K562 (cell line): ENCODE data around the gene ASGR1. TPM values are rescaled to one million over a fixed set of nuclear protein-coding genes. Genes with fewer than 3 reads are reported as not detected.

Source experiments
- ATAC-seq: fragments of 200-7000 bp; cut with Tn5 transposase; 3 replicates; pipeline ENCODE4 v1.9.1; 2020; ENCODE audit warnings: moderate library complexity
- BruUV-seq: library from RNA; stranded (reverse); fragments of 400-500 nt; replicated peaks from 2 replicates; lab custom pipeline; 2021; lab: Mats Ljungman, UMichigan
- CTCF ChIA-PET: fragments of 300-600 bp; formaldehyde crosslinking; extraction: SDS; loops from one replicate; lab custom pipeline; 2021; ENCODE audit warnings: low intra/inter-chr PET ratio; lab: Yijun Ruan, JAX
- POLR2A ChIA-PET: fragments of 300-600, 350-650 bp; sonication (Branson Sonifier 250); formaldehyde crosslinking; extraction: SDS; loops from one replicate; lab custom pipeline; 2021; ENCODE audit warnings: antibody characterized with exemption, inconsistent platforms; lab: Yijun Ruan, JAX
- DNase-seq, 4 experiments: peaks; one replicate each; pipeline versions ENCODE4 v3.0.0 to v3.0.0-alpha.2; 2011 to 2018; ENCODE audit warnings: low spot score in 3 of 4, mixed read lengths in 3 of 4; ENCODE audit errors: extremely low read depth in 1 of 4
- FAIRE-seq: peaks from 2 replicates; lab custom pipeline; 2011; peaks lifted over from hg19 to GRCh38; lab: Jason Lieb, UNC
- H2AFZ ChIP-seq: 2 replicates; pipeline ENCODE4 v1.6.0; 2011; ENCODE audit warnings: low read depth, low read length, control low read depth, inconsistent platforms
- H3K27ac ChIP-seq: fragments of 200-600 bp; 3 replicates; pipeline ENCODE4 v1.8.0; 2011; ENCODE audit warnings: low read depth, mild to moderate bottlenecking, control low read depth, inconsistent platforms, low read length, moderate library complexity, mixed read lengths; ENCODE audit errors: extremely low read depth
- H3K27me3 ChIP-seq, 2 experiments: fragments of 300-600 bp in 1 of 2; 2 replicates in 1 of 2; 3 replicates in 1 of 2; pipeline versions ENCODE4 v1.6.0 to v1.8.0; 2011; ENCODE audit warnings: inconsistent platforms in 2 of 2, low read length in 2 of 2, mild to moderate bottlenecking in 1 of 2, mixed read lengths in 1 of 2, moderate library complexity in 1 of 2; ENCODE audit not compliant: control insufficient read depth in 2 of 2, insufficient read depth in 2 of 2
- H3K36me3 ChIP-seq: fragments of 300-600 bp; 3 replicates; pipeline ENCODE4 v1.8.0; 2011; ENCODE audit warnings: mild to moderate bottlenecking, low read length, inconsistent platforms; ENCODE audit not compliant: control insufficient read depth, insufficient read depth
- H3K4me1 ChIP-seq, 2 experiments: fragments of 200-600 bp in 1 of 2; replicated peaks in 1 of 2; 2 replicates in 1 of 2; 3 replicates in 1 of 2; pipeline versions ENCODE4 v1.5.1 to v1.8.0; 2011; ENCODE audit warnings: inconsistent platforms in 2 of 2, low read length in 2 of 2, mild to moderate bottlenecking in 1 of 2, mixed read lengths in 1 of 2, moderate library complexity in 1 of 2; ENCODE audit not compliant: control insufficient read depth in 2 of 2, insufficient read depth in 2 of 2
- H3K4me2 ChIP-seq: 2 replicates; pipeline ENCODE4 v1.6.1; 2011; ENCODE audit warnings: low read length, control low read depth, inconsistent platforms, mixed read lengths; ENCODE audit not compliant: insufficient read depth
- H3K4me3 ChIP-seq: fragments of 200-600 bp; sonication (generic), shearing (Covaris generic); 2 replicates; pipeline ENCODE4 v1.5.1; 2016; ENCODE audit warnings: control low read depth, inconsistent platforms
- H3K79me2 ChIP-seq: fragments of 200-600 bp; 3 replicates; pipeline ENCODE4 v1.8.0; 2011; ENCODE audit warnings: low read length, inconsistent platforms; ENCODE audit not compliant: control insufficient read depth, insufficient read depth
- H3K9ac ChIP-seq, 2 experiments: 2 replicates each; pipeline versions ENCODE4 v1.6.0 to v1.6.1; 2011; ENCODE audit warnings: low read depth in 2 of 2, low read length in 2 of 2, control low read depth in 1 of 2, inconsistent platforms in 1 of 2, mild to moderate bottlenecking in 1 of 2, mixed read lengths in 1 of 2; ENCODE audit not compliant: insufficient read depth in 1 of 2
- H3K9me1 ChIP-seq: one replicate; pipeline ENCODE4 v1.6.0; 2011; ENCODE audit warnings: inconsistent platforms, mild to moderate bottlenecking, low read length, moderate library complexity; ENCODE audit not compliant: control insufficient read depth, insufficient read depth
- H3K9me3 ChIP-seq: replicated peaks from 2 replicates; pipeline ENCODE4 v1.5.1; 2011; ENCODE audit warnings: low read depth, low read length, inconsistent platforms; ENCODE audit not compliant: control insufficient read depth, insufficient read depth
- H4K20me1 ChIP-seq: replicated peaks from 2 replicates; pipeline ENCODE4 v1.6.1; 2011; ENCODE audit warnings: low read length, inconsistent platforms, mixed read lengths; ENCODE audit not compliant: control insufficient read depth, insufficient read depth
- FOXJ3 ChIP-seq: sonication (generic); formaldehyde crosslinking; IDR thresholded peaks from 2 replicates; pipeline ENCODE4 v1.4.0; 2020; ENCODE audit warnings: mild to moderate bottlenecking, missing genetic modification reagents
- PYGO2 ChIP-seq: fragments of 450-650 bp; IDR thresholded peaks from 2 replicates; pipeline ENCODE4 v1.6.1; 2016; ENCODE audit warnings: mild to moderate bottlenecking, missing genetic modification characterization, moderate library complexity, missing compliant biosample characterization
- RFX1 ChIP-seq: fragments of 450-650 bp; IDR thresholded peaks from 2 replicates; pipeline ENCODE4 v1.6.1; 2016; ENCODE audit warnings: mild to moderate bottlenecking, moderate library complexity
- STAG1 ChIP-seq: sonication (generic); formaldehyde crosslinking; IDR thresholded peaks from 2 replicates; pipeline ENCODE4 v1.5.0; 2020; ENCODE audit warnings: missing genetic modification reagents, borderline replicate concordance
- WGBS: fragments of 100-300 bp; shearing (Covaris generic); methylation state at CpG from one replicate; pipeline ENCODE4 v1.1.6; 2016; ENCODE audit warnings: low coverage, mixed read lengths; ENCODE audit not compliant: insufficient coverage; ENCODE audit errors: missing lambda C conversion rate; 5-methylcytosine and 5-hydroxymethylcytosine counted together
- in situ Hi-C: fragments of 300-500 bp; cut with MboI; formaldehyde crosslinking; loops from 4 replicates; pipeline ENCODE4 v1.15.0; 2018; ENCODE audit warnings: inconsistent platforms, mixed read lengths
- intact Hi-C: fragments of 100-400 bp; cut with micrococcal nuclease; formaldehyde crosslinking; loops from 2 replicates; pipeline ENCODE4 v1.14.2; 2022
- polyA plus RNA-seq, 8 experiments: library from polyadenylated mRNA; depleted of rRNA in 4 of 8; stranded (reverse) in 5 of 8; unstranded in 3 of 8; fragments of >200 nt; fragmentation: Nextera tagmentation in 2 of 8; fragmentation: Illumina TruSeq in 1 of 8; extraction: Ambion mirVana in 2 of 8; extraction: Trizol in 1 of 8; gene quantifications; 2 replicates each; pipeline versions ENCODE4 v1.2.1 to v1.2.3, GENCODE V29; 2011 to 2014; ENCODE audit warnings: inconsistent platforms in 1 of 8, missing spikeins in 1 of 8
- total RNA-seq, 7 experiments: library from RNA; depleted of rRNA in 6 of 7; stranded (reverse); fragments of >200 nt in 6 of 7; fragmentation: Illumina TruSeq in 2 of 7; extraction: Trizol in 2 of 7; gene quantifications; 2 replicates each; pipeline versions ENCODE4 v1.2.1 to v1.2.3, GENCODE V29; 2011 to 2021; ENCODE audit warnings: low replicate concordance in 1 of 7
- TF ChIP-seq, protein P1 (sequence below): sonication (generic); formaldehyde crosslinking; IDR thresholded peaks from 2 replicates; pipeline ENCODE4 v1.8.1; 2022; ENCODE audit warnings: missing genetic modification reagents

Gene ASGR1
- total and polyA plus RNA-seq, 9 of the 15 experiments (the other 6 are each of a cell fraction or from before 2014, with no cell fraction given) = 0.11 to 1.0 (median 0.64) TPM; not detected in 2

DNA sequence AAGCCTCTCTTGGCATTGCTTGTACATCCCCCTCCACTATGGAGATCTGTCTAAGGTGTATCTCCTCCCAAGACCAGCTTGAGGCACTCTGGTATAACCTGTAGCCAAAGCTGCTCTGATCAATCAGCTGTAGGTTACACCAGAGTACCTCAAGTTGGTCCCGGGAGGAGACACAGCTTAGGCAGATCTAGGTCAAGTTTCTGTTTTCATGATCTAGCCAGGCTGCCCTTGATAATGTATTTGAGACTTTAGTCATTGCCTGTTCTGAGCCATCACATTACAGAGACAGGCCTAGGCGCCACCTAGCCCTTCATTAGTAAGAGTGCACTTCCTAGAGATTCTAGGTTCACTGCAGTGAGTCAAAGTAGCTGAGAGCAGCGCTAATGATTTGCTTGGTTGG, 31.4 kb downstream of the ASGR1 start (continued):
- no peak for TF ChIP-seq PYGO2 (tag)
- TF ChIP-seq, protein P1, sequence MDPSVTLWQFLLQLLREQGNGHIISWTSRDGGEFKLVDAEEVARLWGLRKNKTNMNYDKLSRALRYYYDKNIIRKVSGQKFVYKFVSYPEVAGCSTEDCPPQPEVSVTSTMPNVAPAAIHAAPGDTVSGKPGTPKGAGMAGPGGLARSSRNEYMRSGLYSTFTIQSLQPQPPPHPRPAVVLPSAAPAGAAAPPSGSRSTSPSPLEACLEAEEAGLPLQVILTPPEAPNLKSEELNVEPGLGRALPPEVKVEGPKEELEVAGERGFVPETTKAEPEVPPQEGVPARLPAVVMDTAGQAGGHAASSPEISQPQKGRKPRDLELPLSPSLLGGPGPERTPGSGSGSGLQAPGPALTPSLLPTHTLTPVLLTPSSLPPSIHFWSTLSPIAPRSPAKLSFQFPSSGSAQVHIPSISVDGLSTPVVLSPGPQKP (CRISPR knock-in tag) = no peak
- no peak for TF ChIP-seq STAG1 (CRISPR knock-in tag)

DNA sequence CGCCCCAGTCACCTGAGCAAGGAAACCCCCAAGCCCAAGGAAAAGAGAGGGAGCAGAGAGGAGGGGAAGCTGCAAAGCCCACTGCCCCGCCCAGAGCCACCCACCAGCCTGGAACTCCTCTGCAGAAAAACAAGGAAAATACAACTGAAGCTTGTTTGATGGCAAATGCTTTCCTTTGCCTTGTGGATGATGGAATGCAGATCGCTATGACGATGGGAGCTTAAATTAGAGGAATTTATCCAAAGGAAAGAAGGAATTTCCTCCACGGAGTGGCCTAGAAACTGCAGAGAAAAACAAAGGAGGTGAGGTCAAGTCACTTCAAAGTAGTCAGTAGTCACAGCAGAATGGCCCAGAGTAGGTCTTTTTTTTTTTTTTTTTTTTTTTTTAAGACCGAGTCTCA, 33.1 kb downstream of the ASGR1 start:
- FAIRE-seq = no peak
- intact Hi-C loops = no loop called here
- POLR2A ChIA-PET = interaction anchor here (1.0 kb wide), 1 partner anchor 19 kb away, joined by 4 read pairs; no protein-coding TSS in a partner anchor

More for the DNA sequence above, 33.1 kb downstream of the ASGR1 start:
- no peak for DNase-seq
- in situ Hi-C loops = no loop called here
- no TSS peak for BruUV-seq
- Histone ChIP-seq H3K9me3 (no peaks in the 10 kb centered on the region), H3K27me3 (peaks cover 9 to 39% of the 10 kb centered on the region in 2 experiments), H3K79me2 (no peaks in the 10 kb centered on the region), H3K4me3 (no peak overlapping the region), H2AFZ (no peak overlapping the region), H3K27ac (no peak overlapping the region), H4K20me1 (no peaks in the 10 kb centered on the region), H3K36me3 (no peaks in the 10 kb centered on the region), H3K9ac (no peak overlapping the region), H3K9me1 (no peaks in the 10 kb centered on the region), H3K4me2 (no peak overlapping the region), H3K4me1 (no peaks in the 10 kb centered on the region; a peak in 1 of 5 replicates)
- TF ChIP-seq FOXJ3 = no peak
- peak; percentile 16; the same call in 1 of the 2 replicates for TF ChIP-seq RFX1
- 28% methylated on average over 4 of the region's 6 CpGs for WGBS
- CTCF ChIA-PET = no interaction called here
- no peak for ATAC-seq
